IMR-90 (cell line): ENCODE measurements around the gene STPG4. TPM values are rescaled to one million over a fixed set of nuclear protein-coding genes. Genes with fewer than 3 reads are reported as not detected.

ENCODE experiments used
- ATAC-seq: fragments of 200-7000 bp; cut with Tn5 transposase; 2 replicates; pipeline ENCODE4 v1.9.1; 2020; ENCODE audit warnings: low read depth, mild to moderate bottlenecking, moderate library complexity
- BruUV-seq: library from RNA; stranded (reverse); fragments of 400-500 nt; replicated peaks from 2 replicates; lab custom pipeline; 2021; lab: Mats Ljungman, UMichigan
- CTCF ChIA-PET: fragments of 300-600 bp; formaldehyde crosslinking; extraction: SDS; loops from one replicate; lab custom pipeline; 2021; ENCODE audit warnings: antibody characterized with exemption; lab: Yijun Ruan, JAX
- POLR2A ChIA-PET: fragments of 300-600 bp; sonication (Branson Sonifier 250); formaldehyde crosslinking; loops from one replicate; lab custom pipeline; 2022; ENCODE audit warnings: antibody characterized with exemption; ENCODE audit not compliant: unreplicated experiment; lab: Charles Lee
- DNase-seq: peaks from one replicate; pipeline ENCODE4 v3.0.0; 2013
- H2AFZ ChIP-seq: replicated peaks from 2 replicates; pipeline ENCODE3; 2013; ENCODE audit warnings: low read length, mild to moderate bottlenecking; ENCODE audit not compliant: poor library complexity
- H2AK5ac ChIP-seq: 2 replicates; pipeline ENCODE4 v1.6.1; 2013; ENCODE audit warnings: low read depth, low read length, inconsistent platforms
- H2AK9ac ChIP-seq: replicated peaks from 2 replicates; pipeline ENCODE3; 2013; ENCODE audit warnings: mild to moderate bottlenecking, low read depth, low read length, moderate library complexity; ENCODE audit not compliant: poor library complexity
- H2BK120ac ChIP-seq: 2 replicates; pipeline ENCODE4 v1.6.1; 2013; ENCODE audit warnings: low read depth, low read length, inconsistent platforms
- H2BK15ac ChIP-seq: 3 replicates; pipeline ENCODE4 v1.6.1; 2013; ENCODE audit warnings: low read depth, low read length, inconsistent platforms
- H2BK20ac ChIP-seq: 2 replicates; pipeline ENCODE4 v1.6.1; 2013; ENCODE audit warnings: low read depth, mild to moderate bottlenecking, inconsistent platforms, low read length, moderate library complexity
- H2BK5ac ChIP-seq: 2 replicates; pipeline ENCODE4 v1.6.1; 2013; ENCODE audit warnings: mild to moderate bottlenecking, low read depth, low read length, inconsistent platforms; ENCODE audit not compliant: poor library complexity, severe bottlenecking
- H3K14ac ChIP-seq: replicated peaks from 2 replicates; pipeline ENCODE4 v1.6.1; 2013; ENCODE audit warnings: low read depth, low read length, inconsistent platforms
- H3K18ac ChIP-seq: 2 replicates; pipeline ENCODE4 v1.6.1; 2013; ENCODE audit warnings: low read depth, low read length, control low read depth
- H3K23ac ChIP-seq: 2 replicates; pipeline ENCODE4 v1.6.1; 2013; ENCODE audit warnings: low read depth, low read length, inconsistent platforms
- H3K27ac ChIP-seq: 2 replicates; pipeline ENCODE4 v1.5.1; 2013; ENCODE audit warnings: mild to moderate bottlenecking, control low read depth, low read length; ENCODE audit not compliant: insufficient read depth
- H3K27me3 ChIP-seq: 2 replicates; pipeline ENCODE4 v1.6.1; 2013; ENCODE audit warnings: low read length; ENCODE audit not compliant: control insufficient read depth, insufficient read depth
- H3K36me3 ChIP-seq: 2 replicates; pipeline ENCODE4 v1.6.1; 2013; ENCODE audit warnings: low read length, mixed read lengths; ENCODE audit not compliant: control insufficient read depth, insufficient read depth
- H3K4ac ChIP-seq: 2 replicates; pipeline ENCODE4 v1.6.1; 2013; ENCODE audit warnings: low read depth, low read length, inconsistent platforms
- H3K4me1 ChIP-seq: 2 replicates; pipeline ENCODE4 v1.6.1; 2013; ENCODE audit warnings: low read length, mixed read lengths; ENCODE audit not compliant: control insufficient read depth, insufficient read depth
- H3K4me2 ChIP-seq: 2 replicates; pipeline ENCODE4 v1.6.1; 2013; ENCODE audit warnings: low read depth, mild to moderate bottlenecking, control low read depth, low read length, moderate library complexity
- H3K4me3 ChIP-seq: 2 replicates; pipeline ENCODE4 v1.5.1; 2013; ENCODE audit warnings: low read depth, mild to moderate bottlenecking, control low read depth, low read length, moderate library complexity; ENCODE audit not compliant: insufficient read depth
- H3K56ac ChIP-seq: 2 replicates; pipeline ENCODE4 v1.6.1; 2013; ENCODE audit warnings: low read length, inconsistent platforms; ENCODE audit not compliant: insufficient read depth; ENCODE audit errors: extremely low read depth
- H3K79me1 ChIP-seq, 2 experiments: 2 replicates each; pipeline ENCODE4 v1.6.1; 2013; ENCODE audit warnings: low read length in 2 of 2, inconsistent platforms in 1 of 2, low read depth in 1 of 2
- H3K9ac ChIP-seq: 2 replicates; pipeline ENCODE4 v1.6.1; 2013; ENCODE audit warnings: low read depth, low read length, control low read depth
- H3K9me1 ChIP-seq: 2 replicates; pipeline ENCODE4 v1.6.1; 2013; ENCODE audit warnings: low read length, inconsistent platforms; ENCODE audit not compliant: insufficient read depth
- H3K9me3 ChIP-seq: 2 replicates; pipeline ENCODE4 v1.6.1; 2013; ENCODE audit warnings: low read length; ENCODE audit not compliant: control insufficient read depth, insufficient read depth
- H4K20me1 ChIP-seq: 2 replicates; pipeline ENCODE4 v1.6.1; 2013; ENCODE audit warnings: low read length, inconsistent platforms; ENCODE audit not compliant: insufficient read depth
- H4K5ac ChIP-seq: 2 replicates; pipeline ENCODE4 v1.6.1; 2013; ENCODE audit warnings: mild to moderate bottlenecking, low read depth, low read length, control low read depth
- H4K8ac ChIP-seq, 2 experiments: 2 replicates each; pipeline ENCODE4 v1.6.1; 2013; ENCODE audit warnings: low read depth in 2 of 2, low read length in 2 of 2, control low read depth in 1 of 2, inconsistent platforms in 1 of 2
- H4K91ac ChIP-seq: 2 replicates; pipeline ENCODE4 v1.6.1; 2013; ENCODE audit warnings: low read depth, low read length, inconsistent platforms; ENCODE audit not compliant: insufficient read depth
- BHLHE40 ChIP-seq: fragments of 150-350 bp; IDR thresholded peaks from 2 replicates; pipeline ENCODE4 v1.6.1; 2016; ENCODE audit warnings: mild to moderate bottlenecking, low read depth, low read length
- CHD1 ChIP-seq: IDR thresholded peaks from 2 replicates; pipeline ENCODE4 v1.6.1; 2012; ENCODE audit warnings: low read depth, low read length, improper control_type of control experiment
- CTCF ChIP-seq: conservative IDR thresholded peaks from 2 replicates; pipeline ENCODE4 v1.5.1; 2012; ENCODE audit warnings: mild to moderate bottlenecking, low read depth, low read length, improper control_type of control experiment
- MAZ ChIP-seq: IDR thresholded peaks from 2 replicates; pipeline ENCODE4 v1.6.1; 2012; ENCODE audit warnings: low read depth, mild to moderate bottlenecking, low read length, improper control_type of control experiment, moderate library complexity, borderline replicate concordance
- POLR2A ChIP-seq: IDR thresholded peaks from 2 replicates; pipeline ENCODE4 v1.6.1; 2012; ENCODE audit warnings: mild to moderate bottlenecking, low read depth, low read length
- RFX5 ChIP-seq: IDR thresholded peaks from 2 replicates; pipeline ENCODE4 v1.8.0; 2012; ENCODE audit warnings: low read depth, mild to moderate bottlenecking, low read length, moderate library complexity
- SMC3 ChIP-seq: fragments of 150-350 bp; IDR thresholded peaks from 2 replicates; pipeline ENCODE4 v1.6.1; 2016; ENCODE audit warnings: low read depth, mild to moderate bottlenecking, antibody characterized with exemption, low read length, moderate library complexity
- USF2 ChIP-seq: fragments of 150-350 bp; IDR thresholded peaks from 2 replicates; pipeline ENCODE4 v1.6.1; 2017; ENCODE audit warnings: mild to moderate bottlenecking, antibody characterized with exemption, low read length, low read depth
- WGBS, 2 experiments: methylation state at CpG; one replicate each; pipeline versions ENCODE4 v1.1.5 to v1.1.7; 2013; ENCODE audit warnings: missing lambda C conversion rate in 2 of 2; ENCODE audit not compliant: insufficient read length in 1 of 2; ENCODE audit errors: extremely low coverage in 2 of 2; 5-methylcytosine and 5-hydroxymethylcytosine counted together
- dilution Hi-C: fragments of 300-500 bp; cut with HindIII; formaldehyde crosslinking; loops from one replicate; pipeline ENCODE4 v1.14.3; 2018; ENCODE audit warnings: low sequenced_read_pairs; ENCODE audit not compliant: unreplicated experiment
- in situ Hi-C: fragments of 300-500 bp; cut with MboI; formaldehyde crosslinking; loops from 3 replicates; pipeline ENCODE4 v1.14.3; 2019; ENCODE audit warnings: low sequenced_read_pairs, inconsistent platforms, mixed read lengths
- intact Hi-C: fragments of 100-400 bp; cut with micrococcal nuclease; formaldehyde crosslinking; loops from 2 replicates; pipeline ENCODE4 v1.10.0; 2022
- polyA plus RNA-seq, 3 experiments: library from polyadenylated mRNA; depleted of rRNA; stranded (reverse); fragments of >200 nt; gene quantifications; 2 replicates each; pipeline ENCODE4 v1.2.3, GENCODE V29; 2012; ENCODE audit warnings: low replicate concordance in 1 of 3
- total RNA-seq: library from RNA; depleted of rRNA; stranded (reverse); fragments of >200 nt; gene quantifications from 2 replicates; pipeline ENCODE4 v1.2.3, GENCODE V29; 2012

The STPG4 gene
- total and polyA plus RNA-seq, 2 of the 4 experiments (the other 2 are of a cell fraction), result 0.12 to 0.18 TPM

GRCh38 chr2:47126783-47127182 lies 28.3 kb downstream of the STPG4 start:
- H3K4ac ChIP-seq, result no peak overlapping the region
- no peak overlapping the region for H2AFZ ChIP-seq
- intact Hi-C loops, result loop anchor here (5.0 kb wide), 1 partner anchor 34 kb away; no protein-coding TSS in a partner anchor
- H3K79me1 ChIP-seq, result no peaks in the 10 kb centered on the region
- H2BK5ac ChIP-seq, result no peak overlapping the region
- H4K20me1 ChIP-seq, result no peaks in the 10 kb centered on the region
- H3K9me3 ChIP-seq, result peaks cover 2% of the 10 kb centered on the region; the same call in 1 of the 2 replicates
- no peak overlapping the region for H3K27ac ChIP-seq
- no peak overlapping the region for H4K5ac ChIP-seq
- no peak overlapping the region for H3K4me2 ChIP-seq
- H3K4me1 ChIP-seq, result no peaks in the 10 kb centered on the region
- no peak overlapping the region for H3K56ac ChIP-seq
- no peak overlapping the region for H2AK9ac ChIP-seq
- H4K91ac ChIP-seq, result no peak overlapping the region
- ChIA-PET POLR2A (interaction anchor here (0.6 kb wide), 1 partner anchor 277 kb away, joined by 8 read pairs; no protein-coding TSS in a partner anchor), CTCF (interaction anchor here (0.6 kb wide), 1 partner anchor 261 kb away, joined by 3 read pairs; no protein-coding TSS in a partner anchor)
- dilution Hi-C loops, result no loop called here
- peaks cover 2% of the 10 kb centered on the region; the same call in 1 of the 2 replicates for H3K9me1 ChIP-seq
- TF ChIP-seq CHD1 (no peak), BHLHE40 (no peak), SMC3 (no peak), RFX5 (no peak), USF2 (no peak), MAZ (no peak), CTCF (no peak), POLR2A (no peak)
- H3K4me3 ChIP-seq, result no peak overlapping the region
- H3K18ac ChIP-seq, result no peak overlapping the region
- H3K36me3 ChIP-seq, result peaks cover 1% of the 10 kb centered on the region; the same call in 1 of the 2 replicates
- H3K23ac ChIP-seq, result no peak overlapping the region
- no peaks in the 10 kb centered on the region for H3K27me3 ChIP-seq
- H3K9ac ChIP-seq, result no peak overlapping the region
- in situ Hi-C loops, result no loop called here
- WGBS, 2 experiments, result no CpG with 5 or more reads among the region's 3 CpGs
- no peak overlapping the region for H2BK15ac ChIP-seq
- no peak for DNase-seq
- H4K8ac ChIP-seq, result no peak overlapping the region
- H2BK120ac ChIP-seq, result no peak overlapping the region
- BruUV-seq, result no TSS peak
- H2AK5ac ChIP-seq, result no peak overlapping the region
- H2BK20ac ChIP-seq, result no peak overlapping the region
- no peak for ATAC-seq
- H3K14ac ChIP-seq, result no peak overlapping the region
